GM21515 (cell line): ENCODE measurements around the gene FLNB.

Experiments used
- ATAC-seq: cut with Tn5 transposase; IDR thresholded peaks from one replicate; pipeline ENCODE4 v1.9.1; 2021; ENCODE audit not compliant: unreplicated experiment

FLNB gene

DNA sequence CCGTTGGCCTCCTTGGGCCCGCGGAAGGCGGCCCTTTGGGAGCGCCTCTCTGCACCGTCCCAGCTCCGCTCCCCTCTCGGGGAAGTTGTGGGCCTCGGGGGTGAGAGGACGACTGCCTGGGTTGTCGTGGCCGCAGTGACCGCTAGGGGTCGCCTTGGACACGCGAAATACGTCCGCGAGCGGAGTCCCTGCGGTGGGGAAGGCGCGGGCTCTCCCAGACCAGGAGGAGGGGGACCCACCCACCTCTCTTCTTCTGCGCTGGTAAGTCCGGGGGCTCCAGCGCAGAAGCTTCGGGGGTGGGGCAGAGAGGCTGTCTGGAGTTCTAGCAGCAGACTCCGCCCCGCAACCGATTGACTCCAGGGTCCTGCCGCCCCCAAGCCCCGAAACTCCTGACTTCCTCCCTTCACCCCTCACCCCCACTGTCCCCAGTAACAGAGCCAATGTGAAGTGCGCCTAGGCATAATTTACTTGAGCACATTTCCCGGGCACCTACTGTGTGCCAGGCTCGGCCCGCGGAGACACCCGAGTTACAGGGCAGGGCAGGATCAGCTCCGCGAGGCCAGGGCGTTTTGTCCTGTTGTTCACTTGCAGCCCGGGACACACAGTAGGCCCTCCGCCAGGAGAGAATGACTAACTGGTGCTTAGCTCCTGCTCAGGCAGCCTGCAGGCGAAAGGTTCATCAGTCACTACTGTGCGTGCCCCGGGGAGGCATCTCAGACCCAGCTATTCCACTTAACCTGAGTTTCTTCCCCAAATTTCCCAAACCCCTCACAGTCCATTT is 169.7 kb downstream of the FLNB start:
- ATAC-seq = peak; percentile 79

DNA sequence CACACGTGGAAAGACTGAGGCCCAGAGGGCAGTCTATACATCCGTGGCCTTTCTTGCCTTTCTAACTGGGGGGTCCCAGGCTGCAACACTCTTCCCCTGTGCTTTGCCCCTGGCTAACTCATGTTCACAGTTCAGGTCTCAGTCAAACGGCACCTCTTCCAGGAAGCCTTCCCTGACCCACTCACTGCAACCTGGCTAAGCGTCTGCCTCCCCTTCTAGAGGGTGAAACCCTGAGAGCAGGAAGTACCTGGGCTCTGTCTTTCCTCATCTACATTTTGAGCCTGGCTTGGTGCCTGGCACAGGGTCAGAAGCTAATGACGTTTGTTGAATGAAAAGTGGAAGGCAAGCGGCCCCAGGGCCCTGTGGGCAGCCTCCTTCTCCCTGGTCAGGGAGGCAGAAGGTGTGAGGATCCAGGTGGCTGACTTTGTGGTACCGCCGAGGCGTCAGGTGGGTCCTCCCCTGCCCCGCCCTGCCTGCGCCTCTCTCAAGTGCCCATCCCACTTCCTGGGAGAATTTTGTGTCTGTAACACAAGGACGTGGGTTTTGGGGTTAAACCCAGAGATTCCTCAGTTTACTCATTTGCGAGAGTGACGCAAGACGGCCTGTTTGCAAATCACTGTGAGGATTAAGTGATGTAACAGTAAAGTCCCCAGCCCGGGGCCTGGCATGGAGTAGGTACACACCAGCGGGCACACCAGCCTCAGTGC is 170.5 kb downstream of the FLNB start:
- no peak for ATAC-seq

DNA sequence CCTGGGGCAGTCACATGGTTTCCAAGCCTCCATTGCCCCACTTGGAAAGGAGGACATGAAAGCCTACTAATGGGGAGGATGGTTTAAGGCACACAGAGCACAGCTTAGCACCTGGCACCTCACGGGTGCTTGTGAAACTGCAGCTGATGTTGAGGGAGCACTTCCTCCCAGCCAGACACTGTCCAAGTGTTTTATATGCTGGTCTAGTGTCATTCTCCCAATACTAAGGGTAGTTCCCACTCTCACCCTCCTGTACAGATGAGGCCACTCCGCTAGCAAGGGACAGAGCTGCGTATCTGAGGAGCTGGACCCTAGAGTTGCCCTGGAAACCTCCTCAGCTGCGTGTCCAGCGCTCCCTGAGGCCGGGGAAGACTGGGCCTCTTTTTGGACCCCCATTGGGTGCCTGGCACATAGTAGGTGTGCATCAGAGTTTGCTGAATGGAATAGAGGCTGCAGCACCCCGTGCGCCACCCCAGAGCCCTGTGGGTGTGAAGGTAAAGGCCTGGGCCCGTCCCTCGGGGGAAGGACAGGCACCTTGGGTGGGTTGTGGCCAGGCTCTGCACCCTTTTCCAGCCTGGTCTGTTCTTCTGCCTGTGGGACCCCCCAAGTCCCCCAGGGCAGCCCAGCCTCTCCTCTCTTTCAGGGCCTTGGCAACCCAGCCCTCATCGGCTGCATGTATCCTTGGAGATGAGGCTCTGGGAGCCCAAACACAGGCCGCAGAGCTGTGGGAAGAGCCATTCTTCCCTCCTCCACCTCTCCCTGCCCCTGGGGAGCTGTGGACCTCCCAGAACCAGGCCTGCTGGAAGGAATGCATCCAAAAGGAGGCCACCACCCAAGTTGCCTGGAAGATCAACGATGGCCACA is 171.2 kb downstream of the FLNB start:
- ATAC-seq = no peak

DNA sequence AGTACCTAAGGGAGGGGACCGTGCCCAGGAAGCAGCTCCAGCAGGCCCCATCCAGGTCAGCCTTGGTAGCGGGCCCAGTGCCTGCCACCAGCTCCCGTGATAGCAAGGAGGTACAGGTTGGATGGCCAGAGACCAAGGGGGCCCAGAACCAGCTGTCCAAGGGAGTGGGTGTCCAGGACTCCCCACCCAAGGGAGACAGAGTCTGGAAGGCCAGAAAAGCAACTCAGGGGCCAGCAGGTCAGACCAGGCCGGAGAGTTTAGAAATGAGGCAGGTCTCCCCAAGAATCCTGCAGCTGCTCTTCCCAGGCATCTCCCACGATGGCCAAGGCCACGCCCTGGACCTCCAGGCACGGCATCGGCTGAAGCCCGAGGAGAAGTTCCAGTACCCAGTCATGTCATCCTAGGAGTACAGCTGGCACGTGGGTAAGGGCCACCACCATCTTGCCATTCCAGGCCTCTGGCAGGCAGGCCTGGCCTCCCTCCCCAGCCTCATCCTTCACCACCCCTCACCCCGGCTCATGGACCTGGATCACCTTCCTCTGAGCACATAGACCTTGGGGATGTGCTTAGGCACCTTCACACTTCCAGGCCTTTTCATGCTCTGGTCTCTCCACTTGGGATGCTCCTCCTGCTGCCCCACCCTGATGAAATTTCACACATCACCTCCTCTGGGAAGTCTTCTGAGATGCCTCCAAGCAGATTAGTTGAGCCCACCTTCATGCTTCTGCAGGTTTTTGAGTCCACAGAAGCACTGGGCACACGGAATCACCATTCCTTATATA is 172.1 kb downstream of the FLNB start:
- ATAC-seq = no peak

DNA sequence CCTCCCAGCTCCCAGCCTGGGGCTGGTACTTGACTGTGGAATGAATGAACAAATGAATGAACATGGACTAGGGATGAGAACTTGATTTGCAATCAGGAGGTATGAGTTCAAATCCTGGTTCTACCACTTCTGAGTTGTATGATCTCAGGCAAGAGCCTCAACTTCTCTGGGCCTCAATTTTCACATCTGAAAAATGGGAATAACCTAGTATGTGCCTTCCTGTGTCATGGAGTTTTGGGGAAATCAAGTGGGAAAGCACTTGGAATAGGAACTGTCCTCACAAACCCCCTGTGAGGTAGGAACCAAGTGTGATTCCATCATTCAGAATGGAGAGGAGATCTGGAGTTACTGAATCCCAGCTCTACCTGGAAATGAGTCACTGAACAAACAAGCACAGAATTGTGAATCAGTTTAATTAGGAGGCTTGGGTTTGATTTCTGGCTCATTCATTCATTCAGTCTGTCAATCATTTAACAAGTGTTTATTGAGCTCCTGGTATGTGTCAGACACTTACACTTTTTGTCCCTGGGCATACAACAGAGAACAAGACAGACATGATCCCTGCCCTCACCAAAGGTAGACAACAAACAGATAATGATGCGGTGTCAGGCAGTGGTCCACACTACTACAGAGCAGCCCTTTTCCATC is 172.8 kb downstream of the FLNB start:
- ATAC-seq = no peak

DNA sequence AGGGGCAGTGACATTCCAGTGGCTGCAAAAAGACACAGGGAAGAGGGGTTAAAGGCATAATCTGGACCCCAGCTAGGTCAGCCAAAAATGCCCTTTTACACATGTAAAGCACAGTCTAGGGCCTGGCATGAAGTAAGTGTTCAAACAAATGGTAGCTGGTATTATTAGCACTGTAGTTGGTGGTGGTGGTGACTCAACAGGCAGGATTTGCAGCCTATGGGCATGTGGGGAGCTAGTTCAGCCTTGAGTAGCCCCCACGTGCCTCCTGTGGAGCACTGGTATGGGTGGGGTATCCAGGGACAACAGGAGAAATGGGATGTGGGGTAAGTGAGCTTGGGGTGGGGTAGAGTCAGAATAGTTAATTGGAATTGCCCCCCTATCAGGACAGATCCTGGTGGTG is 175.0 kb downstream of the FLNB start:
- no peak for ATAC-seq

DNA sequence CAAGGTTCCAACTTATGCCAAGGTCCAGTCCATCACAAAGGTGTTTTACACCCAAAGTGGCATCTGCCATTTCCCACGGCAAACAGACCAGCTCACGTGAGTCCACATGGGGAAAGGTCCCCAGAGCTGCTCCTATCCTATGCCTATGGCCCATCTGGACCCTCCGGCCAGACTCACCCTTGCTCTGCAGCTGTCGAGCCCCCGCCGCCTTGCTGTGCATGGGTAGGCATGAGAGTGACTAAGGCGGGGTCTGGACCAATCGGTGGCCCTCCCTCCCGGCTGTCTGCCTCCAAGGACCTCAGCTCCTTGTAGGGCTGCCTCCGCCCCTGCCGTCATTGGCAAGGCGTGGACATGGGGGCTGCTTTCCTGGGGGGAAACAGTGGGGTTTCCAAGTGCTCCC is 175.7 kb downstream of the FLNB start:
- no peak for ATAC-seq

DNA sequence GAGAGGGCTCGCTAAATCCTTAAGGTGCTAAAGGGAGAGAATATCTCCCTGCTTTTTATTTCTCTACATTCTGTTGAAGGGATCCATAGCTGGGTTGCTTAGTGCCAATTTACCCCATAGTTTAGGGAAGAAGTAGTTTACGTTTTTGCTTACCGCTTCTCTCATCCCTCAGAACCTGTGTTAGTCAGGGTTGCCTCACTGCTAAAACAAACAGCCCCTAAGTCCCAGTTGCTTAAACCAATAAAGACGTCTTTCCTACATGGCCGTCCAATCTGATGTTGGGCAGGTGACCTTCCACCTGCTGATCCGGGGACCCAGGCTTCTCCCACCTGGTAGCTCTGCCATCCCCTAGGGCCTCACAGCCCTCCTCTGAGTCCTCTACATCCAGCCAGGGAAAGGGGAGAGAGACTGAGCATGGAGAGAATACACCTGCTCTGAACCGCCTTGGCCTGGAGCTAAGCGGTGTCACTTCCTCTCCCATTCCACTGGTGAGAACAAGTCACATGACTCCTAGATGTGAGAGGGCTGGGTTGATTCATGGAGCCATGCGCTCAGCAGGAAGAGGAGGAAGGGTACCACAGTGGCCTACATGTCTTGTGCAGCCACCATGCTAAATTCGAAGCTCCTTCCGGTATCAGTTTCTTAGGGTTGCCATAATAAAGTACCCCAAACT is 176.2 kb downstream of the FLNB start:
- ATAC-seq = no peak

DNA sequence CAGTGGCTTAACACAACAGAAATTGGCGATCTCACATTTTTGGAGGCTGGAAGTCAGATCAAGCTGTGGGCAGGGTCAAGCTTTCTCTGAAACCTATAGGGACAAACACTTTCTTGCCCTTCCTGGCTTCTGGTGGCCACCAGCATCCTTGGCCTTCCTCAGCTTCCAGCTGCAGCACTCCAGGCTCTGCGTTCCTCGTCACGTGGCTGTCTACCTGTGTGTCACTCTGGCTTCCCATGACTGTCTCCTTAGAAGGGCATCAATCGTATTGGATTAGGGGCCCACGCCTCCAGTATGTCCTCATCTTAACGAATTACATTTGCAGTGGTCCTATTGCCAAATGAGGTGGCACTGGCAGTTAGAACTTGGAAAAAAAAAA is 176.7 kb downstream of the FLNB start:
- ATAC-seq = no peak

DNA sequence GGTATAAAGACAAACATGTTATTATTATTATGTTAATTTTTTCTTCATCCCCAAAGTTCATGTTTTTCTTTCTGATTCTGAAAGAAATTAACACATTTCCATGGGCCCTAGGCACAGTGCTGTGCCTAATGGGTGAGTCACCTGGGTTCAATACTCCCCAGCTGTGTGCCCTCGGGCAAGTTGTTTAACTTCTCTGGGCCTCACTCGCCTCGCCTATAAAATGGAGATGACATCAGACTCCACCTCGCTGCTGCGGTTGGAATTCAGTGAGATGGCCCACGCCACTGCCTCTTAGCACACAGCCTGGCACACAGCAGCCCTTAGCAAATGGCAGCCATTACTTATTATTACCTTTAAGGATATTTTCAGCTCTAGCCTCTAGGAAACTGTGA is 179.9 kb downstream of the FLNB start:
- ATAC-seq = no peak

DNA sequence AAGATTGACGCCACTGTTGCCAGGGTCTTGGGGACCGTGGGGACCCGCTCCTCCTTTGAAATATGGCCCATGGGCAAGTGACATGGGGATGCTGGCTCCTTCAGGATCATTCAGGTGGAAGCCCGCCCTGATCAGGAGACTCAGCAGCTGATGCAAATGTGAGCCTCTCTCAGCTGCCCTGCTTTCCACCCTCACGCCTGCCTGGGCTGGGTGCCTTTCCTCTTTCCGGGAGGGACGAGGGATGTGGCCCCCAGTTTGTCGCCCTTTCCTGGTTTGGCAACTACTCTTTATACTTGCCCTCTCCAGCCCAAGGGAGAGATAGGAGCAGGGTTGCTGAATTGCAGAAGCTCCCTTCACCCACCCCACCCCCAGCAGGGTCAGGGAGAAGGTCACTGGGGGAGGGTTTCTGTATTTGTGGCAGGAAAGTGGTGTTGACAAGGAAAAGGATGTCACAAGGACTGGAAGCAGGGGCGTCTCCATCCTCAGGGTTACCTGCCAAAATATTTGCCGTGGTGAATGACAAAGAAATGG is 180.8 kb downstream of the FLNB start:
- ATAC-seq = no peak

DNA sequence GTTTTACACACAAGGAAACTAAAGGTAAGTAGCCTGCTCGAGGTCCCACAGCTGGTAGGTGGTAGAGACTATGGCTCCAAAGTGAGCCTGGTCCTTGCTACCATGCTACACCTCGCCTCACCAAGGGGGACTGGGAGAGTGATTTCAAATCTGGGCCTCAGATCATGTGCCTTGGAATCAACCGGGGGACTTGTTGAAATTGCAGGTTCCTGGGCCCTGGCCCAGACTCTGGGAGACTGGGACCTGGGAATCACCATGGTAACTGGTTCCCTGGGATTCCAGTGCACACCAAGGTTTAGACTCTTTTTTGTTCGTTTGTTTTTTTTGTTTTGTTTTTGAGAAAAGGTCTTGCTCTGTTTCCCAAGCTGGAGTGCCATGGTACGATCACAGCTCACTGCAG is 181.5 kb downstream of the FLNB start:
- ATAC-seq = no peak

DNA sequence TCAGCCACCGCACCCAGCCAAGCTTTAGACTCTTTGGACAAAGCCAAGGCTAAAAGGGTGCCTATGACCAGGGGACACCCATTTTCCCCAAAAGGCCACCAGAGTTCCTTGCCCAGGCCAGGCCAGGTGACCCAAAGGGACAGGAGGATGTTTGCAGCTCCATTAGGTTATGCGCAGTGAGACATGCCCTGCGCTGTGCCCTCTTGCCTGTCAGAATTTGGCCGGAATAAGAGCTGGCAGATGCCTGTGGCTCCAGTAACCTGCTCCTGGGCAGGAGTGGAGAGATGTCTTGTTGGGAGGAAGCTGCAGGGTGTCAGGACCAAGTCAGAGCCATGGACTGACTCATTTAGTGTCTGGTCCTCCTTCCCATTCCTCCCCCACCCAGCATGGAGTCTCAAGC is 182.1 kb downstream of the FLNB start:
- ATAC-seq = no peak

DNA sequence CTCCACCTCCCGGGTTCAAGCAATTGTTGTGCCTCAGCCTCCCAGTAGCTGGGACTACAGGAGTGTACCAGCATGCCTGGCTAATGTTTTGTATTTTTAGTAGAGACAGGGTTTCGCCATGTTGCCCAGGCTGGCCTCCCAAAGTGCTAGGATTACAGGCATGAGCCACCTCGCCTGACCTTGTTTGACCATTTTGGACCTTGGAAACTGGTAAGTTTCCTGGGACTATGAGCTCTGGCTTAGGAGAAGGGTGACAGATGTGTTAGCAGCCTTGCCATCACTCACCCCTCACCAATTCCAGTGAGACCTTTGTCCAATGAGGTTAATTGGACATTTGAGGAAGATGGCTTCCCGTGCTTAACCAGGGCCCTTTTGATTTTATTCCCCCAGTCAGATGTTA is 182.7 kb downstream of the FLNB start:
- no peak for ATAC-seq

DNA sequence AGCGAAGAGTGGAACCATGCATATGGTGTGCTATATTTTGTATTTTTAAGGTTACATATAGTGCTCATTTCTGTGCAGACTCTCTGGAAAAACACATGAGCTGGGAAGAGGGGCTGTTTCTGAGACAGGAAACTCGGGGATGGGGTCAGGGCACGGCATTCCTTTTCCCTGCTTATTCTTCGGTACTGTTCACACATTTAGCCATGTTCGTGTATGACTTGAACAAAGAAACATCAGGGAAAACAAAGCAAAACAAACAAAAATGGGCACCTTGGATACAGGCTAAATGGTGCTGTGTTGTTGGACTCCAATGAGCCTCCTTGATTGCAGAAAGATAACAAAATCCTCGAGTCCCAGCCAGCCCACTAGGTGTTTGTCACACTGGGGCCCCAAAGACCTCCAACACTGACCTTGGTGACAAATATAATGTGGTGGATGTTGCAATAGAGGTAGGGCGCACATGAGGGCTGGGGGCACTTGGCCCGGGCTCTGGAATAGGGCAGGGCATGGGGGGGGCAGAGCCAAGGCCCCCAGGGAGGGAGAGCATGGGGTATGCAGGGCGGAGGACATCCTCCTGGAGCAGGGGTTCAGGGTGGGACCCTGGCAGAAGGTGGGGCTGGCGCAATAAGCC is 183.3 kb downstream of the FLNB start:
- no peak for ATAC-seq

DNA sequence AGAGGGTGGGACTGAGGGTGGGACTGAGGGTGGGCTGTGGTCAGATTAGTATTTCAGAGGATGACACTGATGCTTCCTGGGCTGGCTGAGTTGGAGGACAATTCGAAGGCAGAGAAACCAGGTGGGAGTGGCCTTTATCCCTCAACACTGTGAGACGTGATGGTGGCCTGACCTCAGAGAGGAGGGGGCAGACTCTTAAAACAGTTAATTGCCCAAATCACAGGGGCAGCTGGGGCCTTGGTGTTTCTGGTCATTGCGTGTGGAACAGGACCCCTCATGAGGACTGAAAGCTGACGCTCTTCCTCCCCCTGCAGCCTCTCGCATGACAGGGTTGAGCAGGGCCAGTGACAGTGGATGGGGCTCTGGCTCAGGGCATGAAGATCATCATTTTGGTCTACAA is 183.8 kb downstream of the FLNB start:
- ATAC-seq = no peak

DNA sequence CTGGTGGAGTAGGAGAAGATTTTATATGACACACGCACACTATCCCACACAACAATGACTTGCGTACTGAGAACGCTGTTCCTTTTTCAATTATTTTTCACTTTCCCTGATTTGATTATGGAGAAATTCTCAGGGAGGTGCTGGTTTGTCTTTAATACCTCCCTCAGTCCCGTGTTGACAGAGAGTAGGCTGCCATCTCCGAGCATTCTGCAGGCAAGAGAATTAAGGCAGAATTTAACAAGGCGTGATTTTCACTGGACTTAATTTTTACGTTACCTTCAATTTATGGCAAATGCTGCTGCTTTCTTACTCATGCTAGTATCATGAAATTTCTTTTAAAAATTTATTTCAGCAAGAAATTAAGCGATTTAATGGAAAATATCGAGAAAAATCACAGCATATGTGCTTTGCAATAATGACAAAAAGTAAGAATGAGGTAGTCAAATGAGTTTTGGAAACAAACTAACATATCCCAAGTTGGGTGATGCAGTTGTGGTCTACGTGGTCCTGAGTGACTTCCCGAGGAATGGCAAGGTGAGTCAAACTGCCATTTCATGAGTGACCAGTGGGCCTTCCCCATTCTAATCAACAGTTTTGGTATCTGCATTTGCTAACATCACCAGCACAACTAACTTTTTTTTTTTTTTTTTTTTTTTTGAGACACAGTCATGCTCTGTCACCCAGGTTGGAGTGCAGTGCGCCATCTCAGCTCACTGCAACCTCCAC is 185.6 kb downstream of the FLNB start:
- ATAC-seq = no peak

DNA sequence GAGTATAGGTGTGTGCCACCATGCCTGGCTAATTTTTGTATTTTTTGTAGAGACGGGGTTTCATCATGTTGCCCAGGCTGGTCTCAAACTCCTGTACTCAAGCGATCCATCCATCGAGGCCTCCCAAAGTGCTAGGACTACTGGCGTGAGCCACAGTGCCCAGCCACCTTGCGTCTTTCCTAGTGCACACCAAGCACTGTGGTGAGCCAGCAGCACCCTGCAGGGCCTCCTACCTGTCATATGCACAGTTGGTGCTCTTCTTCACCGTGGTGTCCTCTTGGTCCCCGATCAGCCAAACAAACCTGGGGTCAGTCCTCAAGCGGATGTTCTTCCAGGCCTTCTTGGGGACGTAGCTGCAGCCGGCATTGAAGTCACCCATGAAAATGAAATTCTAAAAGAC is 189.4 kb downstream of the FLNB start:
- ATAC-seq = no peak

DNA sequence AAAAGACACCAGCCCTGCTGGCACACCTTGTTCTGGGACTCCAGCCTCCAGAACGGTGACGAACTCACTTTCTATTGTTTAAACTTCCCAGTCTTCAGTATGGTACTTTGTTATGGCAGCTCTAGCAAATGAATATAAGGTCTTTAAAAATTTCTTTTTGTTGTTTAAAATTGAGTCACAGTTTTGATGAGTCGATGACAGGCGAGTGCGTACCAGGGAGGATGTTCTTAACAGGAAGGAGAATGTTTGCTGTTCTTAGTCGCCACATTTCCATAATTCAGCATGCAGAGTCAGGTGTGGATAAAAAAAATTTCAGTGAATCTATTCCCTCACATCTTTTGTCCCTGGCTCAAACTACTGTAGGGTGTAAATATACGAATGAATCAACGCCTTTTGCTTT is 190.1 kb downstream of the FLNB start:
- no peak for ATAC-seq
